BLaER1 (cell line): Measurements from ENCODE around the gene SALL2.
A peak's percentile ranks its signal among the peaks of the same experiment; 100 is the strongest.
"Not testable (repeated sequence)": the region's sequence is repeated elsewhere in the genome, so short reads cannot be mapped to it uniquely, and the experiment has no call there.

ENCODE experiments used
- H3K27ac ChIP-seq: shearing (Covaris generic); formaldehyde crosslinking; 2 replicates; pipeline ENCODE4 v1.8.1; 2022
- H3K27me3 ChIP-seq: shearing (Covaris generic); formaldehyde crosslinking; 2 replicates; pipeline ENCODE4 v1.8.1; 2022
- H3K36me3 ChIP-seq: shearing (Covaris generic); formaldehyde crosslinking; 2 replicates; pipeline ENCODE4 v1.8.1; 2022
- H3K4me1 ChIP-seq: shearing (Covaris generic); formaldehyde crosslinking; 2 replicates; pipeline ENCODE4 v1.8.1; 2022
- H3K4me2 ChIP-seq: shearing (Covaris generic); formaldehyde crosslinking; 2 replicates; pipeline ENCODE4 v1.8.1; 2022
- H3K4me3 ChIP-seq: shearing (Covaris generic); formaldehyde crosslinking; 2 replicates; pipeline ENCODE4 v1.8.1; 2022
- H3K9ac ChIP-seq: shearing (Covaris generic); formaldehyde crosslinking; 2 replicates; pipeline ENCODE4 v1.8.1; 2022
- H3K9me3 ChIP-seq: shearing (Covaris generic); formaldehyde crosslinking; 2 replicates; pipeline ENCODE4 v1.8.1; 2022
- H4K20me1 ChIP-seq: shearing (Covaris generic); formaldehyde crosslinking; 2 replicates; pipeline ENCODE4 v1.8.1; 2022
- Cebpa-rat ChIP-seq: shearing (Covaris generic); IDR thresholded peaks from 2 replicates; pipeline ENCODE4 v1.8.1; 2022

Gene SALL2

DNA sequence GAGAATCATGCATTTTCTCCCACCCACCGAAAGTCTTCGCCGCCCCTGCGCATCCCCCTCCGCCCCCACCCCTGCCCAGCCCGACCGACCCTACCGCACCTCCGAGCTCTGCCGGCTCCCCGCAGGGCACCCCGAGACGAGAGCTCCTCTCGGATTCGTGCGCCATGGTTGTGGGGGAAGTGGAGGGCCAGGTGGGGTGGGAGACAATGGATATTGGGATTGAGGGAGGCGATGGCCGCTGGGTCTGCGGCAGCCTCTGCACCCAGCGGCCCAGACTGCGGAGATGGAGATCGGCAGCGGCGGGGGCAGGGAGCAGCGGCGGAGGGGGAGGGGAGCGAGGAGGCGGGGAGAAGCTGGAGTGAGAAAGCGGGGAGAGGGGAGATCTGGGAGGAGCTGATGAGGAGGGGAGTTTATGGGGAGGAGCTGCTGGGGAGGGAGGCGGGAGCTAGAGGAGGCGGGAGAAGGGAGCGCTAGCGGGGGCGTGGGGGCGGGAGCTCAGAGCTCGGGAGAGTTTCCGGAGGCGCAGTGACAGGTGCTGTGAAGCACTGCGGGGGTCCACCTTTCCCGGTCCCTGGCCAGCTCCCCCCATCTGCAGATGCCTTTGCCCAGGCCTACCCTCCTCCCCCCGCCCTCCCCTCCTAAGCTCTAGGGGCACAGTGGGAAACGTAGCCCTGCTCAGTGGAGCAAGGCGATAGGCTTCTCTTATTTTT is at the start of gene SALL2:
Gene SALL2 (minus strand): TSS at position 385 of the 710 bp plus-strand sequence. CDS start 219 bp downstream, at position 166.
- H3K9me3 ChIP-seq = no peaks in the 10 kb centered on the region
- H3K4me3 ChIP-seq = peak within 1 kb of the TSS; percentile 72
- peaks cover 32% of the 10 kb centered on the region; the same call in 1 of the 2 replicates for H3K36me3 ChIP-seq
- H4K20me1 ChIP-seq = no peaks in the 10 kb centered on the region
- TF ChIP-seq Cebpa-rat = no peak
- H3K4me1 ChIP-seq = peaks cover 27% of the 10 kb centered on the region
- H3K4me2 ChIP-seq = peak within 1 kb of the TSS; percentile 85
- no peaks in the 10 kb centered on the region for H3K27me3 ChIP-seq
- peak within 1 kb of the TSS; percentile 68 for H3K27ac ChIP-seq
- H3K9ac ChIP-seq = peak within 1 kb of the TSS; percentile 78

- Histone ChIP-seq H3K4me3 (no peak overlapping the region), H3K9me3 (peaks cover 10% of the 10 kb centered on the region), H4K20me1 (no peaks in the 10 kb centered on the region), H3K9ac (no peak overlapping the region), H3K4me2 (no peak overlapping the region), H3K4me1 (no peaks in the 10 kb centered on the region), H3K36me3 (no peaks in the 10 kb centered on the region), H3K27me3 (no peaks in the 10 kb centered on the region), H3K27ac (no peak overlapping the region)
- TF ChIP-seq Cebpa-rat = no peak
Measured at GRCh38 chr14:21575661-21576060, 49.5 kb upstream of the SALL2 start.

GRCh38 chr14:21572604-21573003 is 46.5 kb upstream of the SALL2 start:
- no peak for TF ChIP-seq Cebpa-rat
- no peaks in the 10 kb centered on the region for H3K4me1 ChIP-seq
- H3K27ac ChIP-seq = no peak overlapping the region
- H3K9ac ChIP-seq = no peak overlapping the region
- H3K27me3 ChIP-seq = no peaks in the 10 kb centered on the region
- peaks cover 10% of the 10 kb centered on the region for H3K9me3 ChIP-seq
- no peak overlapping the region for H3K4me3 ChIP-seq
- no peaks in the 10 kb centered on the region for H4K20me1 ChIP-seq
- no peak overlapping the region for H3K4me2 ChIP-seq
- no peaks in the 10 kb centered on the region for H3K36me3 ChIP-seq

DNA sequence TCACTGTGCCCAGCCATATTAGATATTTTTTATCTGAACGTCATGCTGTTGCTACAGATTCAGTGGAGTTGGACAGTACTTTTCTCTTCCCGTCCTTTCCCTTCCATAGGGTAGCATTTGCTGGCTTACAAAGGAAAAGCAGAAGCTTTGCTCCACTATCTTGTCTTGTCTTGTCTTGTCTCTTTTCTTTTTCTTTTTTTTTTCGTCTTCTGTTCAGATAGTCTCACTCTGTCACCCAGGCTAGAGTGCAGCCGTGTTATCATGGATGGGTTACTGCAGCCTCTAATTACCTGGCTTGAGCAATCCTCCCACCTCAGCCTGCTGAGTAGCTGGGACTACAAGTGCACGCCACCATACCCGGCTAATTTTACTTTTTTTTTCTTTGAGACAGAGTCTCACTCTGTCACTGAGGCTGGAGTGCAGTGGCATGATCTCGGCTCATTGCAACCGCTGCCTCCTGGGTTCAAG is 32.6 kb upstream of the SALL2 start:
- Histone ChIP-seq H3K9me3 (no peaks in the 10 kb centered on the region), H3K4me1 (no peaks in the 10 kb centered on the region), H3K27me3 (no peaks in the 10 kb centered on the region), H3K27ac (no peak overlapping the region), H3K4me3 (no peak overlapping the region), H3K4me2 (no peak overlapping the region), H3K9ac (peak overlapping the region; percentile 45; the same call in 1 of the 2 replicates), H3K36me3 (no peaks in the 10 kb centered on the region), H4K20me1 (no peaks in the 10 kb centered on the region)
- no peak for TF ChIP-seq Cebpa-rat

GRCh38 chr14:21557084-21557901 is 31.1 kb upstream of the SALL2 start:
- H3K27ac ChIP-seq = no peak overlapping the region
- no peaks in the 10 kb centered on the region for H3K27me3 ChIP-seq
- no peak for TF ChIP-seq Cebpa-rat
- peak overlapping the region; percentile 62 for H3K4me2 ChIP-seq
- no peaks in the 10 kb centered on the region for H3K9me3 ChIP-seq
- no peaks in the 10 kb centered on the region for H3K4me1 ChIP-seq
- no peaks in the 10 kb centered on the region for H4K20me1 ChIP-seq
- H3K9ac ChIP-seq = no peak overlapping the region
- H3K36me3 ChIP-seq = no peaks in the 10 kb centered on the region
- H3K4me3 ChIP-seq = peak overlapping the region; percentile 32; the same call in 1 of the 2 replicates

- no peaks in the 10 kb centered on the region for H4K20me1 ChIP-seq
- TF ChIP-seq Cebpa-rat = no peak
- H3K27ac ChIP-seq = no peak overlapping the region
- no peak overlapping the region for H3K4me3 ChIP-seq
- H3K4me2 ChIP-seq = no peak overlapping the region
- H3K9ac ChIP-seq = no peak overlapping the region
- H3K4me1 ChIP-seq = no peaks in the 10 kb centered on the region
- no peaks in the 10 kb centered on the region for H3K9me3 ChIP-seq
- H3K36me3 ChIP-seq = no peaks in the 10 kb centered on the region
- H3K27me3 ChIP-seq = no peaks in the 10 kb centered on the region
Measured at GRCh38 chr14:21556378-21557083, 30.4 kb upstream of the SALL2 start.

- no peaks in the 10 kb centered on the region for H3K4me1 ChIP-seq
- H3K9ac ChIP-seq = no peak overlapping the region
- TF ChIP-seq Cebpa-rat = no peak
- no peaks in the 10 kb centered on the region for H3K27me3 ChIP-seq
- no peaks in the 10 kb centered on the region for H3K36me3 ChIP-seq
- H3K4me2 ChIP-seq = no peak overlapping the region
- H4K20me1 ChIP-seq = no peaks in the 10 kb centered on the region
- no peaks in the 10 kb centered on the region for H3K9me3 ChIP-seq
- no peak overlapping the region for H3K27ac ChIP-seq
- no peak overlapping the region for H3K4me3 ChIP-seq
Measured at GRCh38 chr14:21553266-21553665, 27.1 kb upstream of the SALL2 start.

- H3K4me1 ChIP-seq, H3K27me3 ChIP-seq, H3K36me3 ChIP-seq, H4K20me1 ChIP-seq, H3K4me2 ChIP-seq, H3K4me3 ChIP-seq, H3K9me3 ChIP-seq, H3K9ac ChIP-seq, H3K27ac ChIP-seq: not testable (repeated sequence)
Measured at GRCh38 chr14:21544588-21544987, 18.4 kb upstream of the SALL2 start.

DNA sequence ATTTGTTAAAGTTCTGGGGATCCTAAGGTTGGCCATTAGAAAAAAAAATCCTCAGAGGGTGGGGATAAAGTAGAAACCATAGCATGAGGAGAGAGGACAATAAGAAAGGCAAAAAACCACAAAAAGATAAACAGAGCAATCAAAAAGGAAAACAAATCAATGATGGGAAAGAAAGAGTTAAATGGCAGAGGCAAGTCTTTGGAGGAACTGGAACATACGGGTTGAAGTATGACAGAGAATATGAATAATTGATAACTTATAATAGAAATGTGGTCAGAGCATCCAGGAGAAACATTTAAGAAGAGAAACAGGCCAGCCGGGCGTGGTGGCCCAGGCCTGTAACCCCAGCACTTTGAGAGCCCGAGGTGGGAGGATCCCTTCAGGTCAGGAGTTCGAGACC is 17.8 kb upstream of the SALL2 start:
- Histone ChIP-seq H3K27ac (no peak overlapping the region), H3K9me3 (no peaks in the 10 kb centered on the region), H3K4me2 (no peak overlapping the region), H3K4me1 (no peaks in the 10 kb centered on the region), H3K4me3 (no peak overlapping the region), H3K36me3 (no peaks in the 10 kb centered on the region), H3K27me3 (no peaks in the 10 kb centered on the region), H4K20me1 (no peaks in the 10 kb centered on the region), H3K9ac (no peak overlapping the region)
- no peak for TF ChIP-seq Cebpa-rat
